ENCODE results near the gene OR10V1.
"Not testable (repeated sequence)": the region's sequence is repeated elsewhere in the genome, so short reads cannot be mapped to it uniquely, and the experiment has no call there.

- TF ChIP-seq BACH2 (CRISPR knock-in tag; IDR thresholded peaks at IDR 0.05; ENCODE audit: borderline replicate concordance); CREB5 (CRISPR knock-in tag; IDR thresholded peaks at IDR 0.05; ENCODE audit: low read depth): not testable (repeated sequence)
Observed at GRCh38 chr11:59703515-59703914, 10.1 kb downstream of the OR10V1 start.
